ENCODE measurements around the gene TMEM147. TPM values are rescaled to one million over a fixed set of nuclear protein-coding genes. Genes with fewer than 3 reads are reported as not detected.

The TMEM147 gene
- total RNA-seq (2014; rRNA removed; shearing (Covaris generic)): 108 and 129 TPM in 2 replicates
- 203 and 214 TPM in 2 replicates for polyA plus RNA-seq (2016; fragmentation: Nextera tagmentation; extraction: Ambion mirVana)

GRCh38 chr19:35545001-35545854 is at the start of gene TMEM147:
TSS of gene TMEM147 (plus strand) at chr19:35545626. CDS start at chr19:35545740, 114 bp downstream.
- Histone ChIP-seq H4K20me1 (ENCODE audit: insufficient read depth) (no peaks in the 10 kb centered on the region), H3K27ac (peak within 1 kb of the TSS; percentile 46), H3K79me2 (ENCODE audit: insufficient read depth) (peaks cover 29% of the 10 kb centered on the region), H3K4me1 (ENCODE audit: insufficient read depth) (no peaks in the 10 kb centered on the region), H3K36me3 (ENCODE audit: low read depth) (no peaks in the 10 kb centered on the region), H3K27me3 (replicated peaks; ENCODE audit: insufficient read depth) (no peaks in the 10 kb centered on the region), H3K9me2 (ENCODE audit: insufficient read depth) (no peaks in the 10 kb centered on the region), H3F3A (ENCODE audit: insufficient read depth) (no peaks in the 10 kb centered on the region), H3K9ac (peak within 1 kb of the TSS; percentile 94), H3K9me3 (ENCODE audit: low read depth) (no peaks in the 10 kb centered on the region), H3K4me2 (ENCODE audit: unreplicated experiment) (peak within 1 kb of the TSS; percentile 93), H3K4me3 (peak within 1 kb of the TSS; percentile 90), H2AFZ (peak within 1 kb of the TSS; percentile 94)
- peak; percentile 92 for DNase-seq
- TF ChIP-seq EZH2 (IDR thresholded peaks at IDR 0.05; ENCODE audit: insufficient read depth, poor library complexity, severe bottlenecking) (no peak), EZH2phosphoT487 (IDR thresholded peaks at IDR 0.05; ENCODE audit: insufficient read depth, low read depth) (no peak)
- in situ Hi-C loops (cut with MboI): no loop called here
- 2% methylated on average over 69 to 77 of the region's 85 CpGs for WGBS, 2 experiments (ENCODE audit: low coverage in 1 of 2, low lambda C conversion rate in 2 of 2, missing lambda C conversion rate in 2 of 2)

GRCh38 chr19:35497406-35497805 is 48.0 kb upstream of the TMEM147 start:
- Histone ChIP-seq H2AFZ (no peak overlapping the region), H3K79me2 (ENCODE audit: insufficient read depth) (no peaks in the 10 kb centered on the region), H3K27ac (no peak overlapping the region), H3K4me3 (no peak overlapping the region), H3K9me2 (ENCODE audit: insufficient read depth) (no peaks in the 10 kb centered on the region), H3K4me2 (ENCODE audit: unreplicated experiment) (no peak overlapping the region), H3K9ac (no peak overlapping the region), H3K27me3 (replicated peaks; ENCODE audit: insufficient read depth) (peaks cover 17% of the 10 kb centered on the region; the same call in 1 of the 2 replicates), H3K4me1 (ENCODE audit: insufficient read depth) (0 out of 2 replicates have a peak, but pooled peaks cover 5% of the 10 kb centered on the region), H3F3A (ENCODE audit: insufficient read depth) (no peaks in the 10 kb centered on the region), H4K20me1 (ENCODE audit: insufficient read depth) (no peaks in the 10 kb centered on the region), H3K36me3 (ENCODE audit: low read depth) (no peaks in the 10 kb centered on the region), H3K9me3 (ENCODE audit: low read depth) (no peaks in the 10 kb centered on the region)
- in situ Hi-C loops (cut with MboI): loop anchor here (10.0 kb wide), 1 partner anchor 143 kb away; the partner anchor contains the start of gene FFAR3
- TF ChIP-seq EZH2phosphoT487 (IDR thresholded peaks at IDR 0.05; ENCODE audit: insufficient read depth, low read depth) (no peak), EZH2 (IDR thresholded peaks at IDR 0.05; ENCODE audit: insufficient read depth, poor library complexity, severe bottlenecking) (no peak)
- WGBS, 2 experiments (ENCODE audit: low coverage in 1 of 2, low lambda C conversion rate in 2 of 2, missing lambda C conversion rate in 2 of 2): 46 to 51% methylated on average over 14 of the region's 14 CpGs
- DNase-seq: no peak

GRCh38 chr19:35498220-35498619 is 47.2 kb upstream of the TMEM147 start:
- WGBS, 2 experiments (ENCODE audit: low coverage in 1 of 2, low lambda C conversion rate in 2 of 2, missing lambda C conversion rate in 2 of 2): 76 to 84% methylated on average over 3 of the region's 3 CpGs
- Histone ChIP-seq H3K9ac (no peak overlapping the region), H3K9me2 (ENCODE audit: insufficient read depth) (no peaks in the 10 kb centered on the region), H3K36me3 (ENCODE audit: low read depth) (no peaks in the 10 kb centered on the region), H4K20me1 (ENCODE audit: insufficient read depth) (no peaks in the 10 kb centered on the region), H3K4me1 (ENCODE audit: insufficient read depth) (0 out of 2 replicates have a peak, but pooled peaks cover 5% of the 10 kb centered on the region), H3K4me3 (no peak overlapping the region), H3K27ac (no peak overlapping the region), H3K4me2 (ENCODE audit: unreplicated experiment) (no peak overlapping the region), H3K27me3 (replicated peaks; ENCODE audit: insufficient read depth) (peaks cover 9% of the 10 kb centered on the region; the same call in 1 of the 2 replicates), H3F3A (ENCODE audit: insufficient read depth) (no peaks in the 10 kb centered on the region), H2AFZ (no peak overlapping the region), H3K79me2 (ENCODE audit: insufficient read depth) (no peaks in the 10 kb centered on the region), H3K9me3 (ENCODE audit: low read depth) (no peaks in the 10 kb centered on the region)
- TF ChIP-seq EZH2 (IDR thresholded peaks at IDR 0.05; ENCODE audit: insufficient read depth, poor library complexity, severe bottlenecking) (no peak), EZH2phosphoT487 (IDR thresholded peaks at IDR 0.05; ENCODE audit: insufficient read depth, low read depth) (no peak)
- DNase-seq: no peak
- in situ Hi-C loops (cut with MboI): loop anchor here (10.0 kb wide), 1 partner anchor 143 kb away; the partner anchor contains the start of gene FFAR3

GRCh38 chr19:35498984-35499527 is 46.4 kb upstream of the TMEM147 start:
- no peaks in the 10 kb centered on the region for H3K79me2 ChIP-seq (ENCODE audit: insufficient read depth)
- no peaks in the 10 kb centered on the region for H4K20me1 ChIP-seq (ENCODE audit: insufficient read depth)
- no peak overlapping the region for H3K4me2 ChIP-seq (ENCODE audit: unreplicated experiment)
- no peaks in the 10 kb centered on the region for H3K9me3 ChIP-seq (ENCODE audit: low read depth)
- TF ChIP-seq EZH2 (IDR thresholded peaks at IDR 0.05; ENCODE audit: insufficient read depth, poor library complexity, severe bottlenecking): no peak
- TF ChIP-seq EZH2phosphoT487 (IDR thresholded peaks at IDR 0.05; ENCODE audit: insufficient read depth, low read depth): no peak
- no peak overlapping the region for H3K9ac ChIP-seq
- H3K36me3 ChIP-seq (ENCODE audit: low read depth): no peaks in the 10 kb centered on the region
- no peak overlapping the region for H3K4me3 ChIP-seq
- H3K9me2 ChIP-seq (ENCODE audit: insufficient read depth): no peaks in the 10 kb centered on the region
- no peak overlapping the region for H2AFZ ChIP-seq
- peaks cover under 1% of the 10 kb centered on the region; the same call in 1 of the 2 replicates for H3K27me3 ChIP-seq (replicated peaks; ENCODE audit: insufficient read depth)
- H3K27ac ChIP-seq: no peak overlapping the region
- H3K4me1 ChIP-seq (ENCODE audit: insufficient read depth): 0 out of 2 replicates have a peak, but pooled peaks cover 5% of the 10 kb centered on the region
- DNase-seq: no peak
- WGBS, 2 experiments (ENCODE audit: low coverage in 1 of 2, low lambda C conversion rate in 2 of 2, missing lambda C conversion rate in 2 of 2): 46 to 49% methylated on average over 9 of the region's 9 CpGs
- in situ Hi-C loops (cut with MboI): loop anchor here (10.0 kb wide), 1 partner anchor 144 kb away; the partner anchor contains the start of gene FFAR3
- no peaks in the 10 kb centered on the region for H3F3A ChIP-seq (ENCODE audit: insufficient read depth)
